Adrenal gland (tissue), 12 donors: ENCODE data around the gene FAM43A. TPM values are rescaled to one million over a fixed set of nuclear protein-coding genes. Genes with fewer than 3 reads are reported as not detected.

ENCODE experiments used
- DNase-seq, 7 donors: peaks; one replicate each; pipeline ENCODE4 v3.0.0-alpha.2; 2019 to 2020
- H3K27ac ChIP-seq, 5 donors: fragments of 200-600 bp; sonication (generic) in 4 of 5; 1 replicate in 3 of 5; 2 replicates in 2 of 5; pipeline versions ENCODE4 v1.5.1 to v1.8.0; 2016 to 2020; ENCODE audit warnings: mild to moderate bottlenecking in 1 of 5
- H3K27me3 ChIP-seq: fragments of 200-600 bp; 2 replicates; pipeline ENCODE4 v1.8.0; 2021
- H3K36me3 ChIP-seq, 2 donors: fragments of 200-600 bp; replicated peaks in 1 of 2; 1 replicate in 1 of 2; 2 replicates in 1 of 2; pipeline versions ENCODE4 v1.5.1 to v1.8.0; 2018 to 2022
- H3K4me1 ChIP-seq, 2 donors: fragments of 200-600 bp; replicated peaks in 1 of 2; 1 replicate in 1 of 2; 2 replicates in 1 of 2; pipeline versions ENCODE4 v1.5.1 to v1.8.0; 2018 to 2021
- H3K4me3 ChIP-seq, 4 donors: fragments of 200-600 bp; sonication (generic) in 3 of 4; one replicate each; pipeline ENCODE4 v1.5.1; 2016 to 2018
- H3K9me3 ChIP-seq, 3 donors: fragments of 200-600 bp; sonication (generic) in 1 of 3; replicated peaks in 1 of 3; 1 replicate in 2 of 3; 2 replicates in 1 of 3; pipeline versions ENCODE4 v1.5.1 to v1.8.0; 2016 to 2021
- CTCF ChIP-seq, 6 experiments: fragments of 450-650 bp in 4 of 6; fragments of 200-600 bp in 2 of 6; sonication (generic) in 1 of 6; IDR thresholded peaks; 1 replicate in 5 of 6; 2 replicates in 1 of 6; pipeline versions ENCODE4 v1.5.1 to v1.8.0; 2016 to 2021; ENCODE audit warnings: antibody characterized with exemption in 6 of 6, mild to moderate bottlenecking in 2 of 6, moderate library complexity in 1 of 6
- POLR2A ChIP-seq, 2 donors: fragments of 450-650 bp; IDR thresholded peaks; one replicate each; pipeline ENCODE4 v1.6.1; 2017; ENCODE audit warnings: antibody characterized with exemption in 2 of 2, mild to moderate bottlenecking in 2 of 2, moderate library complexity in 1 of 2
- WGBS, 4 donors: extraction: QIAGEN DNeasy Blood & Tissue Kit in 2 of 4; methylation state at CpG; one replicate each; pipeline versions ENCODE4 v1.1.5 to v1.1.7; 2013 to 2017; 5-methylcytosine and 5-hydroxymethylcytosine counted together
- intact Hi-C, 2 donors: fragments of 100-400 bp; cut with DNase I; formaldehyde crosslinking; loops; one replicate each; pipeline versions ENCODE4 v1.14.1 to v1.15.0; 2022 to 2023
- polyA plus RNA-seq, 3 donors: library from polyadenylated mRNA; stranded (reverse); fragments of 200-250 nt in 2 of 3; fragments of 350-450 nt in 1 of 3; fragmentation: Illumina TruSeq in 1 of 3; extraction: RNeasy Lipid Tissue Mini Kit (QIAGEN cat#74804) in 1 of 3; gene quantifications; one replicate each; pipeline ENCODE4 v1.2.3, GENCODE V29; 2013 to 2014
- total RNA-seq, 9 donors: library from RNA; depleted of rRNA in 4 of 9; stranded (reverse); fragments of >200 nt in 4 of 9; fragments of 120-200 nt in 1 of 9; fragmentation: NEBNext Ultra II Directional in 1 of 9; extraction: Animal tissue kit (Norgen Biotek cat#: 25700) in 1 of 9; gene quantifications; one replicate each; pipeline versions ENCODE4 v1.1.0 to v1.2.4, GENCODE V29; 2013 to 2023
- donor health status: healthy with polysubstance abuse.
- donor health status: Bipolar disorder and iron deficiency.
- donor health status: DM: yes; HTN: yes; CAD: no.
- donor health status: DM: no; HTN: no; CAD: no.
- donor health status: DM: no; HTN: no; CAD: no.
- donor health status: DM: yes; HTN: yes; CAD: no.

Gene FAM43A
- total and polyA plus RNA-seq, 12 donors: 0.99 to 18.7 (median 7.3) TPM

- WGBS, 4 donors: 87 to 98% (median 93%) methylated on average over 7 of the region's 7 CpGs
- no peak for DNase-seq
- Histone ChIP-seq H3K9me3 (no peaks in the 10 kb centered on the region), H3K27ac (no peak overlapping the region), H3K36me3 (no peaks in the 10 kb centered on the region), H3K4me3 (no peak overlapping the region), H3K4me1 (no peaks in the 10 kb centered on the region), H3K27me3 (no peaks in the 10 kb centered on the region)
- TF ChIP-seq CTCF (IDR thresholded peaks at IDR 0.05) (no peak), POLR2A (IDR thresholded peaks at IDR 0.05) (no peak)
- intact Hi-C loops: no loop called here
These were observed 21.5 kb downstream of the FAM43A start for GRCh38 chr3:194707147-194707540.

- H3K9me3 ChIP-seq: no peaks in the 10 kb centered on the region
- no peaks in the 10 kb centered on the region for H3K27me3 ChIP-seq
- no peaks in the 10 kb centered on the region for H3K4me1 ChIP-seq
- H3K27ac ChIP-seq: no peak overlapping the region
- 86 to 93% (median 88%) methylated on average over 3 of the region's 3 CpGs for WGBS, 4 donors
- TF ChIP-seq POLR2A (IDR thresholded peaks at IDR 0.05): no peak
- no peak for TF ChIP-seq CTCF (IDR thresholded peaks at IDR 0.05)
- DNase-seq: no peak
- H3K36me3 ChIP-seq: no peaks in the 10 kb centered on the region
- H3K4me3 ChIP-seq: no peak overlapping the region
- intact Hi-C loops: no loop called here
These were observed 25.6 kb downstream of the FAM43A start for GRCh38 chr3:194711286-194711685.

- TF ChIP-seq POLR2A (IDR thresholded peaks at IDR 0.05) (no peak), CTCF (IDR thresholded peaks at IDR 0.05) (no peak)
- Histone ChIP-seq H3K9me3 (no peaks in the 10 kb centered on the region), H3K4me1 (no peaks in the 10 kb centered on the region), H3K27ac (no peak overlapping the region), H3K36me3 (no peaks in the 10 kb centered on the region), H3K27me3 (no peaks in the 10 kb centered on the region), H3K4me3 (no peak overlapping the region)
- intact Hi-C loops: no loop called here
- peak in 4 of 7 donors; percentile 16 to 57 (median 34) for DNase-seq
- 44 to 61% (median 50%) methylated on average over 6 of the region's 6 CpGs for WGBS, 4 donors
These were observed 26.2 kb downstream of the FAM43A start for GRCh38 chr3:194711913-194712312.

- Histone ChIP-seq H3K4me3 (no peak overlapping the region), H3K4me1 (no peaks in the 10 kb centered on the region), H3K27ac (no peak overlapping the region), H3K36me3 (no peaks in the 10 kb centered on the region), H3K9me3 (no peaks in the 10 kb centered on the region), H3K27me3 (no peaks in the 10 kb centered on the region)
- intact Hi-C loops: no loop called here
- TF ChIP-seq POLR2A (IDR thresholded peaks at IDR 0.05) (no peak), CTCF (IDR thresholded peaks at IDR 0.05) (no peak)
- 79 to 85% (median 82%) methylated on average over 9 of the region's 9 CpGs for WGBS, 4 donors
- no peak for DNase-seq
These were observed 27.8 kb downstream of the FAM43A start for GRCh38 chr3:194713299-194714136.
